Upper lobe of left lung (tissue), 4 donors: Measurements from ENCODE around the gene OPA3.

Source experiments
- POLR2A ChIP-seq, 4 donors: fragments of 450-650 bp; IDR thresholded peaks; one replicate each; pipeline ENCODE4 v1.5.1; 2016 to 2017; ENCODE audit warnings: antibody characterized with exemption in 4 of 4, mild to moderate bottlenecking in 2 of 4
- TF ChIP-seq, protein P1 (sequence below), 6 experiments: fragments of 450-650 bp in 4 of 6; fragments of 200-600 bp in 2 of 6; sonication (generic) in 2 of 6; IDR thresholded peaks; one replicate each; pipeline ENCODE4 v1.5.1; 2016 to 2019; ENCODE audit warnings: antibody characterized with exemption in 6 of 6

DNA sequence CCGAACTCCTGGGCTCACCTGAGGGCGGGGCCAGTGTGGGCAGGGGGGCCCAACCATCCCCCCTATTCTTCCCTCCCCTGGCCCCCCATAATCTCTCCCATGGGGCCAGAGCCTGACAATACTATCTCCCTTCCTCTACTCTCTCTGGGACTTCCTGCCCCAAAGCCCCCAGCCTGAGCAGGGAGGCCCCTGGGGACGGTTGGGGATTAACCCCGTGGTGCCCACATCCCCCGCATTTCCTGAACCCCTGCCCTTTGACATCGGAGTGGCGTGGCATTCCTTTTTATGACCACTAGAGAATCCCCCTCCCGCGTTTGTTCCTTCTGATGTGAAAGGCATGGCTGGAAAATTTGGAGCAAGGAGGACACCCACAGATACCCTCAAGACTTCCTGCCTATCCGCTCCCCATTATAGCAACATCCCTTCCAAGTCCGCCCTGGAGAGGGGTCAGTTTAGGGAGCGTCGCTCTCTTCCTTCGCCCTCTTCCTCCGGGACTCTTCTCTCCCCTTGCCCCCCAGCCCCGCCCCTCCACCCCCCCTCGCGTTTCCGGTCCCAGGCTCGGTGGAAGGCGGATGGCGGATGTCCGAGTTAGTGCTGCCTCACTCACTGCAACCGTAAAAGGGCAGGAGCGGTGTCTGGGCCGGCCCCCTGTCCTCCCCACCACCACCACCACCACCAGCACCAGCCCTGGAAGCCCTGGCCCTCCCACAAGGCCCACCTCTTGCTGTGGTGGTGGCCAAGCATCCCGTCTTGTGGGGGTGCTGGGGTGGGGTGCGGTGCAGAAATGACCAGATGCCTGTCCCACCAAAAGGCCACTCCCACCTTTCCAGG lies 75.5 kb downstream of the OPA3 start:
- TF ChIP-seq, protein P1, sequence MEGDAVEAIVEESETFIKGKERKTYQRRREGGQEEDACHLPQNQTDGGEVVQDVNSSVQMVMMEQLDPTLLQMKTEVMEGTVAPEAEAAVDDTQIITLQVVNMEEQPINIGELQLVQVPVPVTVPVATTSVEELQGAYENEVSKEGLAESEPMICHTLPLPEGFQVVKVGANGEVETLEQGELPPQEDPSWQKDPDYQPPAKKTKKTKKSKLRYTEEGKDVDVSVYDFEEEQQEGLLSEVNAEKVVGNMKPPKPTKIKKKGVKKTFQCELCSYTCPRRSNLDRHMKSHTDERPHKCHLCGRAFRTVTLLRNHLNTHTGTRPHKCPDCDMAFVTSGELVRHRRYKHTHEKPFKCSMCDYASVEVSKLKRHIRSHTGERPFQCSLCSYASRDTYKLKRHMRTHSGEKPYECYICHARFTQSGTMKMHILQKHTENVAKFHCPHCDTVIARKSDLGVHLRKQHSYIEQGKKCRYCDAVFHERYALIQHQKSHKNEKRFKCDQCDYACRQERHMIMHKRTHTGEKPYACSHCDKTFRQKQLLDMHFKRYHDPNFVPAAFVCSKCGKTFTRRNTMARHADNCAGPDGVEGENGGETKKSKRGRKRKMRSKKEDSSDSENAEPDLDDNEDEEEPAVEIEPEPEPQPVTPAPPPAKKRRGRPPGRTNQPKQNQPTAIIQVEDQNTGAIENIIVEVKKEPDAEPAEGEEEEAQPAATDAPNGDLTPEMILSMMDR (IDR thresholded peaks at IDR 0.05) = peak in 4 of 6 experiments; percentile 18 to 36 (median 24)
- peak in 1 of 4 donors; percentile 27 for TF ChIP-seq POLR2A (IDR thresholded peaks at IDR 0.05)
